Mesendoderm (in vitro differentiated cells): Measurements from ENCODE around the gene SCG2.

Source experiments
- DNase-seq: peaks from one replicate; pipeline ENCODE4 v3.0.0; 2013
- H2AK5ac ChIP-seq: 2 replicates; pipeline ENCODE4 v1.6.1; 2013; ENCODE audit warnings: low read length, inconsistent platforms
- H2BK120ac ChIP-seq: 2 replicates; pipeline ENCODE4 v1.6.1; 2013; ENCODE audit warnings: low read depth, mild to moderate bottlenecking, low read length, moderate library complexity, mixed read lengths
- H2BK15ac ChIP-seq: replicated peaks from 2 replicates; pipeline ENCODE4 v1.6.1; 2013; ENCODE audit warnings: low read depth, mild to moderate bottlenecking, moderate library complexity
- H2BK5ac ChIP-seq: 2 replicates; pipeline ENCODE4 v1.6.1; 2013; ENCODE audit warnings: low read length, inconsistent platforms
- H3K18ac ChIP-seq: 2 replicates; pipeline ENCODE4 v1.6.1; 2013; ENCODE audit warnings: mild to moderate bottlenecking, low read length, mixed read lengths
- H3K23ac ChIP-seq: one replicate; pipeline ENCODE4 v1.6.1; 2013; ENCODE audit warnings: low read length
- H3K27ac ChIP-seq: 2 replicates; pipeline ENCODE4 v1.5.1; 2013; ENCODE audit warnings: low read depth, mild to moderate bottlenecking, inconsistent platforms, low read length, moderate library complexity
- H3K27me3 ChIP-seq: 2 replicates; pipeline ENCODE4 v1.6.1; 2013; ENCODE audit warnings: low read length, control low read depth, mild to moderate bottlenecking, inconsistent platforms; ENCODE audit not compliant: insufficient read depth, poor library complexity
- H3K36me3 ChIP-seq: 2 replicates; pipeline ENCODE4 v1.6.1; 2013; ENCODE audit warnings: low read length, inconsistent platforms; ENCODE audit not compliant: control insufficient read depth, insufficient read depth
- H3K4ac ChIP-seq: one replicate; pipeline ENCODE4 v1.6.1; 2013; ENCODE audit warnings: low read depth, mild to moderate bottlenecking, low read length, moderate library complexity
- H3K4me1 ChIP-seq: 2 replicates; pipeline ENCODE4 v1.6.1; 2013; ENCODE audit warnings: low read depth, low read length, inconsistent platforms; ENCODE audit not compliant: control insufficient read depth
- H3K4me2 ChIP-seq: 2 replicates; pipeline ENCODE4 v1.6.1; 2013; ENCODE audit warnings: low read length
- H3K4me3 ChIP-seq: 2 replicates; pipeline ENCODE4 v1.5.1; 2013; ENCODE audit warnings: mild to moderate bottlenecking, low read length
- H3K56ac ChIP-seq: one replicate; pipeline ENCODE4 v1.6.1; 2013; ENCODE audit warnings: low read length
- H3K79me1 ChIP-seq: 2 replicates; pipeline ENCODE4 v1.6.1; 2013; ENCODE audit warnings: low read length, inconsistent platforms
- H3K79me2 ChIP-seq: 2 replicates; pipeline ENCODE4 v1.6.1; 2013; ENCODE audit warnings: mild to moderate bottlenecking, low read length; ENCODE audit not compliant: control insufficient read depth, insufficient read depth
- H3K9ac ChIP-seq: 2 replicates; pipeline ENCODE4 v1.6.1; 2013; ENCODE audit warnings: low read length, inconsistent platforms
- H4K5ac ChIP-seq: one replicate; pipeline ENCODE4 v1.6.1; 2013; ENCODE audit warnings: low read length
- H4K8ac ChIP-seq: one replicate; pipeline ENCODE4 v1.6.1; 2013; ENCODE audit warnings: low read depth, mild to moderate bottlenecking, control low read depth, low read length, moderate library complexity
- WGBS: extraction: QIAGEN DNeasy Blood & Tissue Kit; methylation state at CpG from one replicate; pipeline ENCODE4 v1.1.7; 2013; ENCODE audit warnings: low lambda C conversion rate, missing lambda C conversion rate; ENCODE audit not compliant: insufficient coverage; ENCODE audit errors: extremely low coverage; 5-methylcytosine and 5-hydroxymethylcytosine counted together

SCG2 gene

DNA sequence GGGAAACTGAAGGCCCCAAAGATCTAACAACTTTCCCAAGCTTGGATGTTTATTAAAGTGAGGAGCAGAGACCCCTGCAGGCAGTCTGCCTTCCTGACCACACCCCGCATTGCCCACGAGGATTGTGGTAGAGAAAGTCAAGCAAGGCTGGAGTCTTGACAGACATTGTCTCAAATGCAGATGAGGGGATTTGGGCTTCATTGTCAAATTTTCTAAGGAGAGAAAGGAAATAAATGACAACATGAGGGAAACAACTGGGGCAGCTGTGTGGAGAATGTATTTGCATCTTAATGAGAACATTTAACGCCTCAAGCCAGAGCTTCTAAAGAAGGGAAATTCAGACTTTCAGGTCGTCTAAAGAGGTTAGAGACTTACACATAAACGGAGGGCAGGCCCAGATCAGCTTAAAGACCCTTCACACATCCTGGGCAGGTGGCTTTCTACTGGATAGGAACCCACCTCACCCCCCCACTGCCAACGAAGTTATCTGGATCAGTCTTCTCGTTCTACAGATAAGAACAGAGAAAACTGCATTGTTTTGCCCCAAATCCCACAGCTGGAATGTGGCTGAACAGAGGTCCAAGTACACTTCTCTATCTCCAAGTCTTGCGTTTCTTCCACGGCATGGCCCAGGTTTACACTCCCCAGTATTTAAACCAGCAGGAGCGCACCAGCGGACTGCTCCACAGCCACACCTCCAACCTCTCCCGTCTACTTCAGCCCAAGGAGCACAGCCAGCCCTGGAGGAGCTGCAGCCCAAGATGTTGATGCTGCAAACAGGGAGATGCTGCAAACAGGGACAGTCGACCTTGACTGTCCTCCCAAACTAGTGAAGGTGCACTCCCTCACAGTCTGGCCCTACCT lies 16.2 kb upstream of the SCG2 start:
- Histone ChIP-seq H3K4me2 (no peak overlapping the region), H2BK15ac (no peak overlapping the region), H2BK5ac (no peak overlapping the region), H3K27me3 (peaks cover 9% of the 10 kb centered on the region), H3K4me3 (no peak overlapping the region), H3K79me1 (no peaks in the 10 kb centered on the region), H4K5ac (no peak overlapping the region), H3K4me1 (peaks cover 10% of the 10 kb centered on the region), H2AK5ac (no peak overlapping the region), H3K18ac (no peak overlapping the region), H3K9ac (no peak overlapping the region), H3K79me2 (no peaks in the 10 kb centered on the region), H3K27ac (no peak overlapping the region), H3K36me3 (no peaks in the 10 kb centered on the region), H3K23ac (no peak overlapping the region), H4K8ac (no peak overlapping the region), H3K4ac (no peak overlapping the region), H3K56ac (no peak overlapping the region), H2BK120ac (no peak overlapping the region)
- DNase-seq, result peak; percentile 92
- no CpG with 5 or more reads among the region's 13 CpGs for WGBS

- no peak overlapping the region for H3K27ac ChIP-seq
- no peak overlapping the region for H4K5ac ChIP-seq
- H3K79me1 ChIP-seq, result no peaks in the 10 kb centered on the region
- H3K56ac ChIP-seq, result no peak overlapping the region
- peaks cover 2% of the 10 kb centered on the region for H3K27me3 ChIP-seq
- H3K4ac ChIP-seq, result no peak overlapping the region
- peaks cover 13% of the 10 kb centered on the region for H3K4me1 ChIP-seq
- no peaks in the 10 kb centered on the region for H3K36me3 ChIP-seq
- no peak overlapping the region for H3K9ac ChIP-seq
- no peak for DNase-seq
- no peak overlapping the region for H3K18ac ChIP-seq
- H2BK120ac ChIP-seq, result no peak overlapping the region
- H3K23ac ChIP-seq, result no peak overlapping the region
- no CpG with 5 or more reads among the region's 1 CpG for WGBS
- H3K79me2 ChIP-seq, result no peaks in the 10 kb centered on the region
- H2BK5ac ChIP-seq, result no peak overlapping the region
- no peak overlapping the region for H3K4me3 ChIP-seq
- no peak overlapping the region for H2AK5ac ChIP-seq
- no peak overlapping the region for H4K8ac ChIP-seq
- H3K4me2 ChIP-seq, result no peak overlapping the region
- no peak overlapping the region for H2BK15ac ChIP-seq
These were observed 12.4 kb upstream of the SCG2 start for GRCh38 chr2:223614534-223614933.

DNA sequence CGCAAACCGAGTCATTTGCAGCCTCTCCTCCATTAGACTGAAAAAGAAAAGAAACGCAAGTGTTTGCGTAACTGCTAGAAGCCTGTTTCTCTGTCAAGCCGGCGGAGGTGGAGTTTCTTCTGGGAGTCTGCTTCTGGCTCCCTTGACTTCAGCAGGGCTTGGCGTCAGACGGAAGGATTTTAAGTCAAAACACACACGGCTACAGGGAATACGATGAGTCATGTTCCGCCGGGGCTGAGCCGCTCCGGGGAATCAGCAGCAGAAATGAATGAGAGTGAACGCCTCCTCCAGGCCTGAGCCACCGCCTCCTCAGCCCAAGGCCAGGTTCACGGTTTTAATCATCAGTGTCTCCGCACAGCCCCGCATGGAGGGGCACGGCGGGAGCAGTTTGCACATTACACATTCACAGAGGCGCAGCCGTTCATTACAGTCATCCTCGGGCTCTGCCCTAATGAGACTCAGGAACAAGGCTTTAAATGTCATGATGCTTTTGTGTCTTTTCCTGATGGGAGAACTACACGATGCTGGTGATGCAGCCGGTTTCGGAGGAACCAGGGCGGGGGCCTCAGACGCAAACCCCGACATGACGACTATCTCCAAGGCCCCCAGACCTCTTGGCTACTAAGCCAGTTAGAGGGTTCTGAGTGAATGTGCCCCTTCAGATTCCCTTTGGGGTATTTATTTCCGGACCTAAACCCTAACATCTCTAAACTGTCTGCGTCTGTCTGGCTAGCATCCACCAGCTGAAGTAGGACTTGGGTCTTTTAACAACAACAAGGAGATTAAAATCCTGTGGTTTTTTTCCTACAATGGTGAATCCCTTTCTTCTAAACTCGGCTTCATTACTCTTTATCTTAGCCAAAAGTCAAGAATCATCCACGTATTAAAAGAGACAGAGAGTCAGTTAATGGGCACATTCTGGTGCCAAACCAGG lies 11.1 kb upstream of the SCG2 start:
- Histone ChIP-seq H3K4me1 (peaks cover 4% of the 10 kb centered on the region), H3K9ac (peak overlapping the region; percentile 34), H2BK120ac (no peak overlapping the region), H2BK5ac (no peak overlapping the region), H3K27me3 (peaks cover 2% of the 10 kb centered on the region), H3K4me3 (no peak overlapping the region), H4K5ac (no peak overlapping the region), H3K18ac (no peak overlapping the region), H3K27ac (no peak overlapping the region), H3K79me1 (no peaks in the 10 kb centered on the region), H3K23ac (no peak overlapping the region), H3K56ac (no peak overlapping the region), H4K8ac (no peak overlapping the region), H3K79me2 (no peaks in the 10 kb centered on the region), H3K4me2 (peak overlapping the region; percentile 19), H3K4ac (no peak overlapping the region), H2AK5ac (no peak overlapping the region), H3K36me3 (no peaks in the 10 kb centered on the region), H2BK15ac (no peak overlapping the region)
- no CpG with 5 or more reads among the region's 35 CpGs for WGBS
- DNase-seq, result peak; percentile 91

GRCh38 chr2:223612501-223612900 lies 10.3 kb upstream of the SCG2 start:
- no peak overlapping the region for H4K5ac ChIP-seq
- H3K79me1 ChIP-seq, result no peaks in the 10 kb centered on the region
- peaks cover 3% of the 10 kb centered on the region for H3K4me1 ChIP-seq
- H3K56ac ChIP-seq, result no peak overlapping the region
- no peak overlapping the region for H2BK15ac ChIP-seq
- no peaks in the 10 kb centered on the region for H3K79me2 ChIP-seq
- no peak overlapping the region for H2BK5ac ChIP-seq
- H3K4me2 ChIP-seq, result no peak overlapping the region
- H2AK5ac ChIP-seq, result no peak overlapping the region
- no peak overlapping the region for H4K8ac ChIP-seq
- WGBS, result no CpG with 5 or more reads among the region's 5 CpGs
- peak overlapping the region; percentile 34 for H3K9ac ChIP-seq
- no peak overlapping the region for H3K27ac ChIP-seq
- H2BK120ac ChIP-seq, result no peak overlapping the region
- DNase-seq, result no peak
- H3K4me3 ChIP-seq, result no peak overlapping the region
- no peaks in the 10 kb centered on the region for H3K36me3 ChIP-seq
- no peak overlapping the region for H3K23ac ChIP-seq
- no peak overlapping the region for H3K4ac ChIP-seq
- no peak overlapping the region for H3K18ac ChIP-seq
- peaks cover 2% of the 10 kb centered on the region for H3K27me3 ChIP-seq

DNA sequence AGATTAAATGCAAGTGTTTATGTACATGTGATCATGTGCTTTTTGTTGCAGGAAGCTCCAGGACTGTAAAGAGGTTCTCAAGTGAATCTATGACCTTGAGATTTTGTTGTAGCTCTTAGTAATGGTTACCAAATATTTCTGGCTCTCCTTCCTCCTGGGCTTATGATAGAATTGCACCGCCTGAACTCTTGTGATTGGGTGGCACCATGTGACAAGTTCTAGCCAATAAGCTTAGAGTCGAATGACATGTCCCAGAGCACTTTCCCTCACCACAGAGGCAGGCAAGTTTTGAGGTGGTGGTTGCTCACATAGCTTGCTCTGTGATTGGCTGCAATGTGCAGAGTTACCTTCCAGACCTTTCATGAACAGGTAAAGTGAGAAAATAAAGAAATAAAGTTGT lies 8.9 kb upstream of the SCG2 start:
- no peak overlapping the region for H2BK15ac ChIP-seq
- peaks cover 3% of the 10 kb centered on the region for H3K4me1 ChIP-seq
- no CpG with 5 or more reads among the region's 2 CpGs for WGBS
- no peak overlapping the region for H3K18ac ChIP-seq
- H3K23ac ChIP-seq, result no peak overlapping the region
- no peaks in the 10 kb centered on the region for H3K79me2 ChIP-seq
- no peak overlapping the region for H3K4me2 ChIP-seq
- H3K36me3 ChIP-seq, result no peaks in the 10 kb centered on the region
- H3K56ac ChIP-seq, result no peak overlapping the region
- H3K79me1 ChIP-seq, result no peaks in the 10 kb centered on the region
- H3K27me3 ChIP-seq, result peaks cover 2% of the 10 kb centered on the region
- no peak for DNase-seq
- H3K27ac ChIP-seq, result no peak overlapping the region
- H4K8ac ChIP-seq, result no peak overlapping the region
- H2BK5ac ChIP-seq, result no peak overlapping the region
- no peak overlapping the region for H2BK120ac ChIP-seq
- H3K4ac ChIP-seq, result no peak overlapping the region
- H2AK5ac ChIP-seq, result no peak overlapping the region
- no peak overlapping the region for H4K5ac ChIP-seq
- no peak overlapping the region for H3K9ac ChIP-seq
- no peak overlapping the region for H3K4me3 ChIP-seq
